ENCODE measurements around the gene AVPR2.

Gene AVPR2

GRCh38 chrX:153953892-153954557, 49.6 kb downstream of the AVPR2 start:
- DNase-seq, result no peak

GRCh38 chrX:153954558-153955227, 50.2 kb downstream of the AVPR2 start:
- no peak for DNase-seq

- DNase-seq, result no peak
Observed at GRCh38 chrX:153955228-153955732, 50.8 kb downstream of the AVPR2 start.

DNA sequence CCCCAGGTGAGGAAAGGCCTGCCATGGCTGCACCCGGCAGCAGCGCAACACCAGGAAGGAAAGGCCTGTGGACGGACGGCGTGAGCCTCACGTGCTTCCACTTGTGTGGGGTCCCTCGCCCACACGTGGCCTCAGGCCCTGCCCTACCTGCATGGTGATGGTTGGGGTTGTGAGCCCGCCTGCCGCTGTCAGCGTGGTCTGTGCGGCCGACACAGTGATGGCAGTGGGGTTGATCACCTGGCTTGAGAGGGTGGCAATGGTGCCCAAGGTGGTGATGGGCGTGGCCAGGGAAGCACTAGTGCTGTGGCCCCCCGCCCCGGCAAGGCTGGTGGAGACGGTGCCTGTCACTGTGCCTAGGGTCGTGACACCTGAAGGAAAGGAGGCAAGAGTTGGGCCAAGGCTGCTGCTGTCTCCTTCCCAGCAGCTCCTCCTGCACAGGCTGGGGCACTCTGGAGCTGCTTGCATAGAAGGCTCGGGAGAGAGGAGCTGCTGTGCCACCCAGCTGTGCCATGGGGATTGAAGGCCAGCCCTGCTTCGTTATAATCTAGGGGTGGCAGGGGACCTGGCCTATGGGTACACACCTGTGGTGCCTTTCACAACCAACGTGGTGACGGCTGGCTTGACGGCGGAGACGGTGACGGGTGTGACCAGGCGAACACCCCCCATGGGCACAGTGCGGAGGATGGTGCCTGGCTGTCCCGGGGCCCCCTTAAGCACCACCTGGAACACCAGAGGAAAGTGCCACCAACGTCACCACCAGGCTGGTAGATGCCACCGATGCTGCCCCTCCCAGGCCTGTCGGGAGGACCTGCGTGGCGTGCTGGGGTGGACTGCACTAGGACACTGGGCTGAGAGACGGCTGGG, 51.8 kb downstream of the AVPR2 start:
- DNase-seq, result no peak
